Raji (cell line): ENCODE results near the gene MORC2.

Experiments
- POLR2A ChIP-seq: IDR thresholded peaks from 2 replicates; pipeline ENCODE4 v1.6.1; 2011; ENCODE audit warnings: low read depth, low read length, control low read depth; ENCODE audit not compliant: insufficient read depth

MORC2 gene

DNA sequence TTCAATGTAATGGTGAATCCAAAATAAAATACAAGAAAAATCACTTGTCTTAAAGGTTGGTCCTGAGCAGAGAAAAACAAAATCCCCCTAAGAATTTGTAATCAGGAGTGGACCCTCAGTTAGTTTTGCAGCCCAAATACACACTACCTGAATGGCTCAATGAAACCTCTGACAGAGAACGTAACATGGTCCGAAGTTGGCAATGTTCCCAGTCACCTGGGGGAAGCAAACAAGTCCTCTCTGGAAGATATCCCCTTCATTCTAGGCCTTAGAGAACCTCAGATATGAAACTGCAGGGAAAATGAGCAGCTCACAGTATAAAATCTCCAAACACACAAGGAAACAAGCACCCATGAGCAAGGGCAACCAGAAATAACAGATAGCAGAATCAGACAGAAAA, 58.2 kb downstream of the MORC2 start:
- no peak for TF ChIP-seq POLR2A

- no peak for TF ChIP-seq POLR2A
Observed at GRCh38 chr22:30909306-30909705, 59.3 kb downstream of the MORC2 start.

GRCh38 chr22:30908051-30908461, 60.5 kb downstream of the MORC2 start:
- TF ChIP-seq POLR2A = no peak

DNA sequence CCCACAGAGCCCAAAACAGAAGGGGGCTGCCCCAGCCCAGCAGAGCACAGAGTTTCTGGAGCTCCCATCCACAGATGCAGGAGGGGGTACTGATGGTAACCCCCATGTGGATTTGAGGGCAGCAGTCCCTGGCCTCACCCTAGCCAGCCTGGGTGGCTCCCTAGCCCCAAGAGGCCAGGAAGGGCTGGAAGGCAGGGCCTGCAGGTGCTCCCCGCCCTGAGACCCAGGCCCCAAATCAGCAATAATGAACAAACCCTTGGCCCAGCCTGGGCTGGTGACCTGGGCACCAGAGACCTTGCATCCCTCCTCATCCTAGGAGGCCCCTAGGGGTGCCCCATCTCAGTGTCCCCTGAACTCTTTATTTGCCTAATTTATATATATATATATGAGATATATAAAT, 61.6 kb downstream of the MORC2 start:
- TF ChIP-seq POLR2A = no peak

GRCh38 chr22:30906411-30906810, 62.2 kb downstream of the MORC2 start:
- no peak for TF ChIP-seq POLR2A

DNA sequence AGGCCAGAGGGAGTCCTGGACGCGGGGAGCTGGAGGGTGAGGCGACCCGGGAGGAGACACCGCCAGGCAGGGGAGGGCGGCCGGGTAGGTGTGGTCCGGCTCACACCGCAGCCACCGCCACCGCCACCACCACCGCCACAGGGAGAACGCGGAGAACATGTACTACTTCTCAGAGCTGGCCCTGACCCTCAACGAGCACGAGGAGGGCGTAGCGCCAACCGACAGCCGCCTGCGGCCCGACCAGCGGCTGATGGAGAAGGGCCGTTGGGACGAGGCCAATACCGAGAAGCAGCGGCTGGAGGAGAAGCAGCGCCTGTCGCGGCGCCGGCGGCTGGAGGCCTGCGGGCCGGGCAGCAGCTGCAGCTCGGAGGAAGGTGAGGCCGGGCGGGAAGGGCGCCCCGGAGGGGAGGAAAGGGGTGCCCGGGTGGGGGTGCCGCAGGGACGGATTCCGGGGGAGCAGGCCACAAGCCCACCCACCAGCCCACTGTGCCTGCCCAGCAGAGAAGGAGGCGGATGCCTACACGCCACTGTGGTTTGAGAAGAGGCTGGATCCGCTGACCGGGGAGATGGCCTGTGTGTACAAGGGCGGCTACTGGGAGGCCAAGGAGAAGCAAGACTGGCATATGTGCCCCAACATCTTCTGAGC, 62.8 kb downstream of the MORC2 start:
- no peak for TF ChIP-seq POLR2A

DNA sequence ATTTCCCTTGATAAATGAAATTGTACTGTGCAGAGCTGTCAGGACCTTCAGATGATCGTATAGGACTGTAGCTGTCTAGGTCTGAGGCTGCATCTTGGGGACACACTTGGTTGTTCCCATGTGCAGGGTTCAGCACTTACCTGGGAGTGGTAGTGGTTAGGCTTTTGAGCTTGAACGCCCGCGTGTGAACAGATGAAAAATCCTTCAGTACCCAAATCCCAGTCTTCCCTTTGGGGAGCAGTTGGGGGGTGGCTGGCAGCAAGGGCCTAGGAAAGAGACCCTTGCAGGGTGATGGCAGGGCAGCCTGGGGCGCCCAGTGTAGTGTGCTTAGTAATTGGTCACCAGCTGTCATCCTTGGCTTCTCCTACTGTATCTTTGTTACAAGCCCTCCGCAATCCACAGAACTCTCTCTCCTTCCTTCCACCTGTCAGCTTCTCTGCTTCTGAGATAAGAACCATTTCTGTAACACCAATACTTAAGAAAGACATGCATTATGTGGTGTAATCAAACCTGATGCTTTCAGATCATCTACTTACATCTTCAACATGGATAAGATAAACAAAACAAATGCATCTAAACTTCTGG, 64.6 kb downstream of the MORC2 start:
- TF ChIP-seq POLR2A = no peak

- TF ChIP-seq POLR2A = no peak
Observed at GRCh38 chr22:30902496-30903357, 65.8 kb downstream of the MORC2 start.

DNA sequence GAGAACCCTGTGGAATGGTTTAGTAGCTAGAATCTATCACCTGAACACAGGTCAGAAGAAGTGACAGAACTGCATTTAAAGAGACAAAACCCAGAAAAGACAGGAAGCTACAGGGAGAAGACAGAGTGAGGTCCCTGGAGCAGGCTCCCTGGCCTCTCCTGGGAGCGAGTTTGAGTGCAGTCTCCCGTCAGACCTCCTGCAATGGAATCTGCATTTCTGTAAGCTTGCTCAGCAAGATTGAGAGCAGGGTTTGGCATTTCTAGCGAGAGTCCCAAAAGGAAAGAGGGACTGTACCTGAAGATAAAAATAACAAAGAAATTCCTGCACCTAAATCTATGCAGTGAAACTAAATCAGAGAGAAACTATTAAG, 74.2 kb downstream of the MORC2 start:
- no peak for TF ChIP-seq POLR2A

DNA sequence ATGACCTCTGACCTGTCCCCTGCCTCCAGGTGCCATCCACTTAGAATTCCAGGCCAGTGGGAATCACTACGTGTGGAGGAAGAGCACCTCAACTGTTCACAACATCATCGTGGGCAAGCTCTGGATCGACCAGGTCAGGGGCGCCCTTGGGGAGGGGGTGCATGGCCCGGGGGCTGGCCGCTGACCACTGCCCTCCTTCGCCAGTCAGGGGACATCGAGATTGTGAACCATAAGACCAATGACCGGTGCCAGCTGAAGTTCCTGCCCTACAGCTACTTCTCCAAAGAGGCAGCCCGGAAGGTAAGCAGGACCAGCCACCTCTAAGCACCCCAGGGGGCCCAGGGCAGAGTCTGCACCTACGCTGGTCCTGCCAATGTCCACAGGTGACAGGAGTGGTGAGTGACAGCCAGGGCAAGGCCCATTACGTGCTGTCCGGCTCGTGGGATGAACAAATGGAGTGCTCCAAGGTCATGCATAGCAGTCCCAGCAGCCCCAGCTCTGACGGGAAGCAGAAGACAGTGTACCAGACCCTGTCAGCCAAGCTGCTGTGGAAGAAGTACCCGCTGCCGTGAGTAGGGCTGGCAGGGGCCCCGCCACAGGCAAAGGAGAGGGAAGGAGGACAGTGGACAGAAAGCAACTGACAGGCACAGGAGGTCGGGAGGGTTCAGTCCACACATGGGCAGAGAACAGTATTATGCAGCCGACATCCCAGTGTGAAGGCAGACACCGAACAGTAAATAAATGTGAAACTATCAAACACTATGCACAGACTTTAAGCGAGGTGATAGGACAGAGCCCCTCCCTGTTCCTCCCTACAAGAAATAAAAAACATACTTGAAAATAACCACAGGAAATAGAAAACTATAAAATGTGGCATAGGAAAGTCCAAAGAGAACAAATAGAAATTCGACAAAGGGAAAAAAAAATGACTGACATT, 74.9 kb downstream of the MORC2 start:
- TF ChIP-seq POLR2A = no peak

- TF ChIP-seq POLR2A = no peak
Observed at GRCh38 chr22:30892731-30893221, 75.8 kb downstream of the MORC2 start.

- TF ChIP-seq POLR2A = no peak
Observed at GRCh38 chr22:30892286-30892685, 76.3 kb downstream of the MORC2 start.

DNA sequence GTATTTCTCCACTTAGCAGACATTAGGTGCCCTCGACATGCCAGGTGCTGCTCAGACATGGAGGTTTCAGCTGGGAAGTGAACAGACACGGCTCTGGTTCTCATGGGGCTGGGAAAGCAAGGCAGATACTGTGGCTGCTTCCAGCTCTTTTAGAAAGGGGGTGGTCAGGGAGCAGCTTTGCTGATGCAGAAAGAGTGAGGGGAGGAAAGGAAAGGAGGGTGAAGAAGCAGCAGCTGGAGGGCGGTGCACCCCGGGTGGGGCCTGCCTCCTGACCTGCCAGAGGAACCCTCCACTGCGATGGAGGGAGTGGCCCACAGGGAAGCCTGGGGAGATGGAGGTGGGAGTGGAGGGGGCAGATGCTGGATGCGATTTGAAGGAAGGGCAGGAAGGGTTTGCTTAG, 76.8 kb downstream of the MORC2 start:
- no peak for TF ChIP-seq POLR2A

DNA sequence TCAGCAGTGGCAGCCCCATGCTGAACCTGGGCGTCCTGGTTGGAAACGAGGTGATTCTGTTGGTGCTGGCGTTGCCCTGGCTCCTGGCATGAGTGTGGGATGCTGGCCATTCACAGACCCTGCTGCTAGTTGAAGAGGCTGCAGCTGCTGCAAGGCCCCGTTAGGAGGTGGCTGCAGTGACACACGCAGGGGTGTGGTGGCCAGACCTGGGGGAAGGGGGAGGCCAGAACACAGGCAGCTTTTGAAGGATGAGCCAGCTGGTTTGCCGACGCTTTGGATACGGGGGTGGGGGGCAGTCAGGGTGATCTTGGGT, 77.2 kb downstream of the MORC2 start:
- TF ChIP-seq POLR2A = no peak
